C1 segment of cervical spinal cord (tissue), 14 donors: ENCODE results near the gene EYS.

Source experiments
- DNase-seq, 14 donors: peaks; one replicate each; lab custom pipeline; 2025; lab: John Stamatoyannopoulos, UW

Gene EYS

DNA sequence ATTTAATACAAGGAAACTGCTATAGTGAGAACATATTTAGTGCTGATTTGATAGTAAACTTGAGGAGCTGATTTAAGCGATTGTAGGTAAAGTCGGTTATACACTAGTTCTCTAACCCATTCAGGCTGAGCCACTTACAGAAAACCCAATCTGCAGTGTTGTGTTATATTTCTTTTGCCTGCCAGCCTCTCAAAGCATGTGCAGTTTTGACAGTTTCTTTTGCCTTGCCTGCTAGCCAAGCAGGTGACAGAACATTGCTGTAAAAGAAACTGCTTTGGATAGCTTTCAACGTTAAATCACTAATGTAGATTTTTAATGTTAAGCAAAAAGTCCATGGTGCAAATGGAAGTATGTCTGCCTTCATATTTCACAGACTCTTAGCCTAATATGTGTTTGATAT is 982.9 kb downstream of the EYS start:
- no peak for DNase-seq

DNA sequence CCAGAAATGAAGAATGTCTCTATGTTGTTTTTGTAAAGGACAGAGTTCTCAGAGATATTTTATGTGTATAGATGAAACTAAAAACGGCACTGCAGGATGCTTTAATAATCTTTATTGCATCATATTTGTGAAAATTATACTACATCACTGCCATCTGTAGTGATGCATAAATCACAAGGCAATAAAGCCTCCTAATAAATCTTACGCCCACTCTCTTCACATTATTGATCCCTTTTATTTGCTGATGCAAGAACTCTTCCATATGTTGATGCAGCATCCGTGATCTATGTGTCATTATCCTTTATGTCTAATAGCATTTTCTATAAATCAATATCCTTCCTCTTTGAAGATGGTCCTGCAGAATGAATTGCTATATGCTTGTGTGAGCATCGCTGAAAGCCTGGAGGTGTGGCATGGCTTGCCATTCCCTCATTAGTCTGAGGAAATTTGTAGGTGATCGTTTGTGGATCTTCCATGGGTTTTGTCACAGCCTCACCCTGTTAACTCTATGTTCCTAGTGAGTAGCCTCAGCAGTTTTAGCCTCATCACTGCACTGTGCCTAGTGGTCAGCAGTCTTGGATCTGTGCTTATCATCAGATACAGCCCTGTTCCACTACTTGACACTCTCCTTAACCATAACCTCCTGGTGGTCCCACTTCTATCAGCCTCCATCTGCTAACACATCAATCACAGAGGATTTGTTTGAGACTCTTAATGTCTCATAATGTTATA is 983.5 kb downstream of the EYS start:
- DNase-seq: no peak

DNA sequence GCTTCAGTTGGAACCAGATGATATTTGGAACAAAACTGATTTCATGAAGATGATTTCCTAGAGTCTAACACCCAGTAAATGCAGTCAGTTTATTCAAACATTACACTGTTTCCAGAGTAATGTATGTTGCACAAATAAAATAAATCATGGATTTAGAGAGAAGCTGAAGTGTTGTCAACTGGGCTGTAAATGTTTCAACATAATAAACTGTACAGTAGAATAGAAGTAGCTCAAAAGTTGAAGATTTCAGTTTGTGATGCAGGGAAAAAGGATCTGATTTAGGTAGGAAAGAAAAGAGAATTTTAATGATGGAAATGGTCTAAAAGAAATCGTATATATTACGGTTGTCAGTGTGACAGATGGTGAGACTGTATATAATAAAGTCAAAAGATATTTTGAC is 985.2 kb downstream of the EYS start:
- DNase-seq: no peak

DNA sequence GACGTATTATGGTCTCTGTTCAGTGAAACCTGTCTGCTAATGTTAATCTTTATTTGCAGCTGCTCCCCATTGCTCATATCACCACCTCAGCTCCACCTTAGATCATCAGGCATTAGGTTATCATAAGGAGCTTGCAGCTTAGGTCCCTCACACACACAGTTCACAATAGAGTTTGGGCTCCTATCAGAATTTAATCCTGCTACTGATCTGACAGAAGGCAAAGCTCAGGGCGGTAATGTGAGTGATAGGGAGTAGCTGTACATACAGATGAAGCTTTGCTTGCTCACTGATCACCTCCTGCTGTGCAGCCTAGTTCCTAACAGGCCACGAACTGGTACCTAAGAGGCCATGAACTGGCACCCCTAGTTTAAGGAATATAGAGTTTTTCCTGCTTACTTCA is 989.7 kb downstream of the EYS start:
- DNase-seq: no peak

DNA sequence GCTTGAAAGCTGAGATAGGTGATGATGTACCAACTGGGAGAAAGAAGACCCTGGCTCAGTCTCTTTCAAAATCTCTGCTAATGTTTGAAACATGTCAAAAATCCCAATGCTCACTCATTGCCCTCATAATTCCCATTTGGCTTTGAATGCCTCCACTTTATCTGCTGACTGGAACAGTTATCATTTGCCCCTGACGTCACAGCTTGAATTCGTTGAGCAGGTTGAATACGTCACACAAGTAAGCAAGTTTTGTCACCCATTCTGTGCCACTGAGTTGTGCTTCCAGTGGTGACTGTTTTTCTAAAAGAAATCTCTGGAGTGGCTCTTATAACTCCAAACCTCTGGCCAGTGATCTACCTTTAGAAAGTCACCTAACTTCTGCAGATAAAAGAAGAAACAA is 991.4 kb downstream of the EYS start:
- no peak for DNase-seq

DNA sequence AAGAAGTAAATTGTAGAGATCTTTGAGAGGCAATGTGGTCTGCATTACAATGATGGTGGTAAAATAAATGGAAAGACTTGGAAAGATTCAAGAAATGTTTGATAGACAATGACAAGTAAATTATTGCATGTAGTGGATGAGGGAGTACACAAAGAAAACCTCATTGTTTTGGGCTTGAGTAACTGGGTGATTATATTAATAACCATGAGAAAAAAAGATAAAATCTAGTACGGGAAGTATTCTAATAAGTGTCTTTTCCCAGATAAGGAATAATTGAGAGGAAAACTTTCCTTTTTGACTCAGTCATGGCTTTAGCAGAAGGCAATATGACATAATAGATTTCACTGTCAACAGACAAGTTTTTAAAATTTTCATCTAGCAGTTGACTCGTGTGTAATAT is 993.0 kb downstream of the EYS start:
- no peak for DNase-seq

DNA sequence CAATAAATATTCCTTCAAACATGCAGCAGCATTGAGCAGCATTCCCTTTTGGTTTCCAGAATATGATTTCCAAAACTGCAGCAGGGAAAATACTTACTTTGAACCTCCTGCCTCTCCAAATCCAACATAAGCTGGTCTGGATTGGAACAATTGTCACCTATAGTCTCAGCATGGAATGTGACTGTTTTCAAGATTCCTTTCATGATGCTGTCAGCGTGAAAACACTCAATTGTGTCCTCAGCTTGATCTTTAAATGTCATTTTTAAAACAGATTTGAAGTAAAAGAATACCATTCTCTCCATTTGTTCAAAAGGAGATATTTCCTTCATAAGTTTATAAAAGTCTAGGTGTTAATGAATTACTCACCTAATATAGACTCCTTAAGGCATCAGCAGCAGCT is 993.9 kb downstream of the EYS start:
- DNase-seq: no peak

DNA sequence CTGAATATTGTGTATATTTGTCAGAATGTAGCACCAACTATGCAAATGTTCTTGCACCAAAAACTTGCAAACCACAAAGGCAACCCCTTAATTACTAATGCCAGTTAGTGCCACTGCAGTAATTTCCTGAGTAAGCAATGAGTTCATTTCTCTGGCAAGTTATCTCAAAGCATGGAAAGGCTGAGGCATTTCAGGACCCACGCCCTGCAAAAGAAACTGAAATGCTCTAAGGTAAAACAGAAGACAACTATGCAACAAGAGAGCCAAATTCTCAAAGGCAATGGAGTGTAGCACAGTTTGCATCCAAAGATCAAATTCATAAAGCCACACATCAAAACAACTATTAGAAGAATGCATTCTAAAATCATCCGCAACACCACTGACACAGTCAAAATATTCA is 994.4 kb downstream of the EYS start:
- no peak for DNase-seq

DNA sequence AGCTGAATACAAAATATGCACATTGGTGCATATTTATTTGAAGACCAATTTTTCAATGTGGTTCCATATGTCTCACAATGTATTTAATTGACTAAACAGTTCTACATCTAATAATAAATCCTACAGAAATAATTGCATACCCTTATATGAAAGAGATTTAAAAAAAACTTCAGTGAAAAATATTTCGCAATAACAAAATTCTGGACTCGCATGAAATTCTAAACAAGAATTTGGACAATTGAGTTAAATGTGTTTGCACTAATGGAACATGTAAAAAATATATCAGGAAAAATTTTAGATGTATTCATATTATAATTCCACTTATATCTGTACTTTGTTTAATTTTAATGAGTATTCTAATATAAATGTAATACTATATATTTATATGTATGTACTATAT is 1003.1 kb downstream of the EYS start:
- no peak for DNase-seq

DNA sequence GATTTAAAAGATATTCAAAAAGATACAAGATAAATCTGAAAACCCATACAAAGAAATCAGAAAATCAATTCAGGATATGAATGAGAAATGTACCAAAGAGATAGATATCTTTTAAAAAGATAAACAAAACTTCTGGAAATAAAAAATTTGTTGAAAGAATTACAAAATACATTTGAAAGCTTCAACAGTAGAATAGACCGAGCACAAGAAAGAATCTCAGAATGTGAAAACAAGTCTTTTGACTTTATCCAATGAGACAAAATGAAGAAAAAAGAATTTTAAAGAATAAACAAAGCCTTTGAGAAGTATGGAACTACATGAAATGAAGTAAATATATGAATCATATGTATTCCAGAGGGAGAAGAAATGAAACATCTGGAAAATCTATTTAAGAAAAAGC is 1011.0 kb downstream of the EYS start:
- DNase-seq: no peak

DNA sequence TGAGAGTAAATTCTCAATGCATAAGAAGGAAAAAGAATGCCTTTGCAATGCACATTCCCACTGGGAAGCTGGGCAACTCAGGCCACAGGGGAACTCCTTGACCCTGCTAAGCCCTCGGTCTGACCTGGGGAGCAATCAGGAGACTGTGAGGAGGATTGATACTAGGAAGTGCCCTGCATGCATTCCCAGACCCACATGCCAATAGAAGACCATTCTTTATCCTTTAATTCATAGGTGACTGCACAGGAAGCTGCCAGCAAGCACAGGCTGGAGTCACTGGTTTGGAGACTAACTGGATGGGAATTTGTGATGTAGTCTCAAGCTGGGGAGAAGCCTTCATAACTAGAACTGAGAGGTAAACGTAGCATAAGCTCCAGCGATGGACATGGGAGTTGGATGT is 1012.7 kb downstream of the EYS start:
- no peak for DNase-seq

DNA sequence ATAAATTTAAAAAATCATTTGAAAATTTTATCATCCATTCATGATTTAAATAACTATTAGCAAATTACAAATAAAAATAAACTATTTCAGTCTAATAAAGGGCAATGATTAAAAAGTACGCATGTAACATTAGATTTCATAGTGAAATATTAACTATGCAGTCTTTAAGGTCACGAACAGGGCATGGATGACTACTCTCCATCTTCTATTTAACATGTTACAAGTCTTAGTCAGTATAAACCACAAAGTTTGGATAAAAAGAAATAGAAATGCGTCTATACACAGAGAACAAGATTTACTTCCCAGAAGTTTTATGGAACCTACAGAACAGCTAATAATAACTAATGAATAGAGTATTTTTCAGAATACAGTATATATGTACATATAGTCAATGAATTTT is 1016.0 kb downstream of the EYS start:
- DNase-seq: no peak

DNA sequence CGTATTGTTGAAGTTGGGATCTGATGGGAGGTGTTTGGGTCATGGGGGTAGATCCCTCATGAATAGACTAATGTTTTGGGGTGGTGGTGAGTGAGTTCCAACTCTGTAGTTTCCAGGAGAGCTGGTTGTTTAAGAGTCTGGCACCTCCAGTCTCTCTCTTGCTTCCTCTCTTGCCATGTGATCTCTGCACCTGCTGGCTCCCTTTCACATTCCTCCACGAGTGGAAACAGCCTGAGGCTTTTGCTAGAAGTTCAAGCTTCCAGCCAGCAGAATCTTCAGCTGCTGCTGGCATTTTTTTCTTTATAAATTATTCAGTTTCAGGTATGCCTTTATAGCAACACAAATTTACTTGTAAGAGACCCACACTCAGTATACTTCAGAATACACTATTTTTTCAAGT is 1021.6 kb downstream of the EYS start:
- no peak for DNase-seq

DNA sequence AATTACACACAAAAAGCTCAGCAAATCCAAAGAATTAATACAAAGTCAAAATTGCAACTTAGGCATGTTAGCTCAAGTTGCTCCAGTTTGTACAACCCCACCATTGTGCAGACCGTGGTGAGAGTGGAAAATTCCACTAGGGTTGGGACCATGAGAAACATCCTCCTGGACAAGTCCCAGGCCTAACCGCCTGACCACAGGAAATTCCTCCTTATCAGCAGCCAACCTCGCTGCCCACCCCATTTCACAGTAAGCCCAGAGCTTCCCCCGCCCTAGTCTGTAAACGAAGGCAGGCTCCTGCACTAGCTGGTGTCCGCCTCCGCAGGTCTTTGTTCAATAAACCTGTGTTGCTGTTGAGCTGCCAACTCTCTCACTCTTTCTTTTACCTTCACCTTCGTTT is 1023.3 kb downstream of the EYS start:
- DNase-seq: no peak

DNA sequence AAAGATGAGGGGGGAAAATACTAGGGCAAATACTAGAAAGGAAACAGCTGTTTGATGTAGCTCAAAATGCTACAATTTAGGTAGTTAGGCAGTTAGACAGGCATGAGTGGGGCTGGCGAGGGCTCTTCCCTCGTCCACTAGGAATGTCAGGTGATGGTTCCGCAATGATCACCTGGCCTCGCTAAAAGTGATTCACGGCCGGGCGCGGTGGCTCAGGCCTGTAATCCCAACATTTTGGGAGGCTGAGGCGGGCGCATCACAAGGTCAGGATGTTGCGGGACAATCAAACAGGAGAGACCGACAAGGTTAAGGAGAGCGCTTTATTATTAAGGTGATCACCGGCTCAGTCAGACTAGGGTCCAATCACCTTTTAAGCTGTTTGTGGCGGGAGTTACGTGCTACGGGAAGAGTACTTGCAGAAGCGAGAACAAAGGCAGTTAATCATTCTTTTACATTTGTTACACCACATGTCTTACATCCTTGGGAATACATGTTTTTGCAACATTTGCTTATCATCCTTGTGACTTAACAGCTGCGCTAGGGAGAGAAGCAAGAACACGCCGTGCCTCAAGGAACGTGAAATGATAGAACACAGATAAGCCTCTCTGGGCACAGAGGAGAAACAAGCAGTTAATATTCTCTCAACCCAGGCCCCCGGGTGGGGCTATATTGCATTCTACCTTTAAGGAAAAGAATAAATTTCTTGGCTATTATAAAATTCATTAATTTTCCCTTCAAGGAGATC is 1025.4 kb downstream of the EYS start:
- no peak for DNase-seq

DNA sequence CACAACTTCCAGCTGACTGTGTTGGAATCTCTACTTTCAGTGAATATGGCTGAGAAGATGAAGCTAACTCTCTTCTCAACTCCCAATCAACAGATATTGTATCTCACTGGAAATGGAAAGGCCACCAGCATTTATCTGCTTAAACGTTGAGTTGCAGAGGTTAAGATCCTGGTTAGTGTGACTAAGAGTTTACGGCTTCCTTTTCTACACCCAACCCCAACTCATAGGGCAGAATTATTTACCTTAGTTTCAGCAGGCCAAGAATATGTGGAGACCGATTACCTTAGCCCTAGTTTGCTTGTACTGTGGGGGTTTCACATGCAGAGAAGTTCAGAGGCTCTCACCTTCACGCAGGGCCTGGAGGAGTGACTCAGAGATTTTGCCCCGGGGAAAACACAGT is 1026.6 kb downstream of the EYS start:
- DNase-seq: no peak

DNA sequence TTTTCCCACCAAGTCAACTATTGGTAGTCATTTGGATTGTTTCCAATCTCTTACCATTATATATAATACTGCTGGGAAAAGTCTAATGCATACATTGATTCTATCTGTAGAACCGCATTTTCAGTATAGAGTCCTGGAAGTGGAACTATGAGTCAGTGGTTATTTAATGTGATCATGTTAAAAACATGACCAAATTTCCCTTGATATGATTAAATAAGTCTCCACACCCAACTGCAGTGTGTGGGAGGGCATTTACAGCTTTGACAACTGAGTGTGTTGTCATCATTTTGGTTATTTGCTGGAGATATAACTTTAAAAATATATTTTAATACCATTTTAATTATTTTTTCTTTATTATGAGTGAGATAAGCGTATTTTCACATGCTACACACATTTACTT is 1027.6 kb downstream of the EYS start:
- no peak for DNase-seq

DNA sequence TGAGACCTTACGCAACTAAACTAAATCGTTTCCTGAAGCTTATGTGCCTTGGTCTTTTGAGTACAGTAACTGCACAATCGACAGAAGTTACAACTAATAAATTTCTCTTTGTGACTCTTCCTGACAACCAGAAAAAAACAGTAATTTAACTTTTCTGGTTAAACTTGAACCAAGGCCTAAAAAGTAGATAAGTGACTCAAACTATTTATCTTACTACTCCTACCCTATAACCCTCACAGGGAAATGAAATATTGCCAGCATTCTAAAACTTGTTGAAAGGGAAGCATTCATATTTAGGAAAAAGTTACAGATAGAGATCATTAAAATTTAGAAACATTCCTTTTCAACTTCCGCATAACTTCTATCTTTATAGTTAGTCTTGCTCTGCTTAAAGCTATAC is 1034.4 kb downstream of the EYS start:
- no peak for DNase-seq

DNA sequence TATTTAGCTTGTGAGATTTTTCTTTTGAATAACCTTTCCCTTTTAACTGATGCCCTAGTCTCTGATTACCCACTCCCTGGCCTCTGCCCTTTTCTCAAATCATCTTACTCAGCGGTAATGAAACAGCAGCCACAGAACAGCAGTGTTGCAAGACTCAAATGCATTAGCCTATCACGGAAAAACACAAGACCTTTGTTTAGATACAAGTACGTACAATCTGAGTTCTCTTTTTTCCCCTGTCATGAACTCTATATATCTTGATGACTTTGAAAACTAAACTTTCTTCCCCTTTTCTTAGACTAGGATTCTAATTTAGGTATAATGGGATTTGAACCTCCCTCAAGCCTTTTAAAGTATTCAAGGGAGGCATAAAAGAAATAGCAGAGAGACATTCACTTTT is 1034.9 kb downstream of the EYS start:
- DNase-seq: no peak

DNA sequence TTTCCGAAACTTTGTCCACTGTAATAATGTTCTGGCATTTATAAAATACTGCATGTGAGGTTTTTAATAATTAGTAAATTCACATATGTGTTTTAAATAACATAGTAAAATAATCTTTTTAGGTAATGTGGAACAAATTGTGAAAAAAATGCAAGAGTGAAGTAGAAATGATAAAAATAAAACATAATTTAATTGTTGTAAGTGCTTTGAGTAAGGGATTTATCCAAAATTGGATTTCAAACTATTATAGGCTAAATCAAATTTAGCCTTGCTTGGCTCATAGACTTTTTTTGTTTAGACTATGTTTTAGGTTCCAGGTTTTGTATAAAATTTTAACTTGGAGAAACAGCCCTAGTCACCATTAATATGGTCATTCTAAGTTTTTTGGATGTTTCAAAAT is 1041.9 kb downstream of the EYS start:
- no peak for DNase-seq

DNA sequence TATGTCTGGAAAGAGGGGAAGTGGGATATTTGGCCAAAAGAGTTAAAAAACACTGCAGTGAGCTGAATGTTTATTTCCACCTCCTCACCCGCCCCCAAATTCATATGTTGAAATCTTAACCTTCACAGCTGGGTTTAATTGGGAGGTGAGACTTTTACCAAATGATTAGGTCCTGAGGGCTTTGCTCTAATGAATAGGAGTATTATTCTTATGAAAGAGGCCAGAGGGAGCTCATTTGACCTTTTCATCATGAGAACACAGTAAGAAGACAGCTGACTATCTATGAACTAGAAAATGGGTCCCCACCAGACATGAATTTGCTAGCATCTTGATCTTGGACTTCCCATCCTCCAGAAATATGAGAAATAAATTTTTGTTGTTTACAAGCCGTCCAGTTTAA is 1042.5 kb downstream of the EYS start:
- DNase-seq: no peak

DNA sequence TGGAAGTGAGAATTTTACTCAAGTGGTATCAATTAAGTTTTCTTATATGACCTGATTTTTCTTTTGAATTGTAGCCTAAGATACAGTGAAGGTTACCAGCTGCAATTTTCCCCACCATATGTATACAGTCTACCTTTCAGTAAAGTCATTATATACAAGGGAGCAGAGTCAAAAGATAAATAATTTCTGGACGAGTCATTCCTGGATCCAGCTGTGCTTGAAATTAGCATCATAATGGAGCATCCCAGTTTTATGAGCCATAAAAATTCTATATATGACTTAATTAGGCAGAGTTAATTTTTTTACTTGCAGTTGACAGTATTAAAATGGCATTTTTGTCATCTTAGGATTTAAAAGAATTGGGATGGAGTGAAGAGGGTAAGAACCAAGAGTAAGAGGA is 1063.0 kb downstream of the EYS start:
- no peak for DNase-seq

DNA sequence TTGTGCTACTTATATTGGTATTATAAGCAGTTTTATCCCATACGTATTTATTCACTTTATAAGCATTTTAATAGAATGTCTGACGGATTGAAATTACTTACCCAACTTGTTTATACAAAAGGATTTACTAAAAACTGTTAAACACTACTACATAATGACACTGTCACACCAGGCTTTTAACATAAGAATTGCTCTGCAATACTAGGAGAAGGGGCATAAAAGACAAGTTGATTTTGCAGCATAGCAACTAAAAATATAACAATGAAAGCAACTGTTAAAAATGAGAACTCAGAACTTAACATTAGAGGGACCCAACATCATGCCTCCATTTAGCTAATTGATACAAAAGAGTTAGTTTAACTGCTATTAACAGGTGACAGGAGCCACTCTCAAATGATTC is 1076.1 kb downstream of the EYS start:
- no peak for DNase-seq

DNA sequence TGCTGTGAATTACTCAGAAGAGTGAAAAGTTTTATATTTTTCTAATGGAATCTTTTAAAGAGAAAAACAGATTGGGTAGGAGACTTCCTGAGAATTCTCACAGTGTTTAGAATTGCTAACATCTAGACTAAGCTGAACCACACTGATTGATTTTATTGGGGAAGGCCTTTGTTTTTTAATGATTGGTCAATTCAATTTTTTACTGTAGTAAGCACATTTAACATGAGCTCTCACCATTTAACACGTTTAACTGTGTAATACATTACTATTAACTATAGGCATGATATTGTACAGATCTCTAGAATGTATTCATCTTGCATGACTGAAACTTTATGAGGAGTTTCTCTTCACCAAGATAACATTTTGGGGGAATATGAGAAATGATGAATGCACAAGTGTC is 1084.1 kb downstream of the EYS start:
- DNase-seq: no peak
